Muscle of leg (tissue), 11 donors: ENCODE data around the gene RFTN1. TPM values are rescaled to one million over a fixed set of nuclear protein-coding genes. Genes with fewer than 3 reads are reported as not detected.

ENCODE experiments used
- DNase-seq: peaks from one replicate; pipeline ENCODE4 v3.0.0; 2013
- H3K27ac ChIP-seq: one replicate; pipeline ENCODE4 v1.5.1; 2013; ENCODE audit warnings: mild to moderate bottlenecking, low read length, control low read depth
- H3K27me3 ChIP-seq: one replicate; pipeline ENCODE4 v1.6.1; 2013; ENCODE audit warnings: low read length; ENCODE audit not compliant: control insufficient read depth, insufficient read depth
- H3K36me3 ChIP-seq: one replicate; pipeline ENCODE4 v1.6.1; 2013; ENCODE audit warnings: low read length; ENCODE audit not compliant: control insufficient read depth, insufficient read depth
- H3K4me1 ChIP-seq: one replicate; pipeline ENCODE4 v1.6.1; 2013; ENCODE audit warnings: low read length; ENCODE audit not compliant: control insufficient read depth, insufficient read depth
- H3K4me3 ChIP-seq: one replicate; pipeline ENCODE4 v1.5.1; 2013; ENCODE audit warnings: low read length, control low read depth
- H3K9me3 ChIP-seq: replicated peaks from 2 replicates; pipeline ENCODE4 v1.6.1; 2013; ENCODE audit warnings: low read depth, low read length; ENCODE audit not compliant: control insufficient read depth
- WGBS: methylation state at CpG from one replicate; pipeline ENCODE4 v1.1.5; 2013; ENCODE audit warnings: missing lambda C conversion rate; ENCODE audit not compliant: insufficient coverage; 5-methylcytosine and 5-hydroxymethylcytosine counted together
- polyA plus RNA-seq, 8 donors: library from polyadenylated mRNA; unstranded; fragments of 120-200 nt; gene quantifications; one replicate each; pipeline versions ENCODE4 v1.2.1 to v1.2.3, GENCODE V29; 2013; ENCODE audit warnings: inconsistent platforms in 1 of 8, low replicate concordance in 1 of 8; ENCODE audit not compliant: insufficient read length in 8 of 8, insufficient read depth in 1 of 8
- total RNA-seq: library from RNA; stranded (reverse); fragments of 120-200 nt; gene quantifications from one replicate; pipeline ENCODE4 v1.2.4, GENCODE V29; 2013

The RFTN1 gene
- total and polyA plus RNA-seq, 9 donors, result 15.0 to 19.2 (median 15.6) TPM

GRCh38 chr3:16412192-16412800 is 101.2 kb downstream of the RFTN1 start:
- no peaks in the 10 kb centered on the region for H3K9me3 ChIP-seq
- H3K4me3 ChIP-seq, result no peak overlapping the region
- no peak overlapping the region for H3K27ac ChIP-seq
- DNase-seq, result no peak
- peaks cover 2% of the 10 kb centered on the region for H3K27me3 ChIP-seq
- H3K4me1 ChIP-seq, result no peaks in the 10 kb centered on the region
- no peaks in the 10 kb centered on the region for H3K36me3 ChIP-seq
- 33% methylated on average over 1 of the region's 1 CpG for WGBS

- WGBS, result no CpG with 5 or more reads among the region's 2 CpGs
- H3K4me1 ChIP-seq, result no peaks in the 10 kb centered on the region
- DNase-seq, result no peak
- H3K4me3 ChIP-seq, result no peak overlapping the region
- H3K9me3 ChIP-seq, result no peaks in the 10 kb centered on the region
- peaks cover 2% of the 10 kb centered on the region for H3K27me3 ChIP-seq
- no peaks in the 10 kb centered on the region for H3K36me3 ChIP-seq
- no peak overlapping the region for H3K27ac ChIP-seq
Measured at GRCh38 chr3:16411441-16411840, 102.1 kb downstream of the RFTN1 start.

DNA sequence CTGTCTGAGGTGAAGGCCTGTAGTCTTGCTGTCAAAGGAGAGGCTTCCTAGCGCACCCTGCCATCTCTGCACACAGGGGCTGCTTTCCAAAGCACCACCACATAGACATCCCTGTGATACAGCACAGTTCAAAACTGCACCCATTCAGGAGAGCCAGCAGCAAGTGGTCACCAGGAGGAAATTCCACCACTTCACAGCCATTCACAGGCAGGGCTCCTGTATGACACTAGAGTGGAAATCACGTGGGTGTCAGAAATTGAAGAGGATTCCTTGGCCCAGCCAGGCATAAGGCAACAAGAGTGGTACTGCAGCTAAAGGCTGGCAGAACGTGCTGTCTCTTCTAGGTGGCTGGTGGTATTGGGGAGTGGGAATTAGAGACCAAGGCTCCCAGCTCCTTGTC is 102.8 kb downstream of the RFTN1 start:
- Histone ChIP-seq H3K4me1 (no peaks in the 10 kb centered on the region), H3K4me3 (no peak overlapping the region), H3K27ac (no peak overlapping the region), H3K36me3 (no peaks in the 10 kb centered on the region), H3K27me3 (peaks cover 2% of the 10 kb centered on the region), H3K9me3 (no peaks in the 10 kb centered on the region)
- no peak for DNase-seq
- 40% methylated on average over 1 of the region's 3 CpGs for WGBS

DNA sequence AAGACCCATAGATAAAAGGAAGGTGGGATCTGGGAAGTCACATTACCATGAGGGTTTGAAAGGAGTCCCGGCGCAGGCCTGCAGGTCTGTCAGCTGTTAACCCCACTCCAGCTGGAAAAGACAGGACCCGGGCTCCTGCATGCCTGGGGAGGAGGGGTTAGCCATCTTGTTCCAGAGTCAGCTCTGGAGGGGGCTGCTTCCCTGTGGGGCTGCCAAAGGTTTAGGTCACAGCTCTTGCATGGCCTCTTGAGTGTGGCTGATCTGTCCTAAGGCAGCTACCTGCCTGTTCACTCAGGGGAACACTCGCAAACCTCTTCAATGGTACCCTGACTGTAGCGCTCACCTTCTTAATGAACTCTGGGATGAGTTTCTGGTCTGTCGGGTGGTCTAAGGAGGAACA is 104.5 kb downstream of the RFTN1 start:
- Histone ChIP-seq H3K9me3 (no peaks in the 10 kb centered on the region), H3K36me3 (no peaks in the 10 kb centered on the region), H3K27me3 (no peaks in the 10 kb centered on the region), H3K4me3 (no peak overlapping the region), H3K4me1 (no peaks in the 10 kb centered on the region), H3K27ac (no peak overlapping the region)
- WGBS, result 50% methylated on average over 1 of the region's 6 CpGs
- no peak for DNase-seq

GRCh38 chr3:16407366-16407765 is 106.1 kb downstream of the RFTN1 start:
- H3K36me3 ChIP-seq, result no peaks in the 10 kb centered on the region
- no CpG with 5 or more reads among the region's 2 CpGs for WGBS
- H3K4me3 ChIP-seq, result no peak overlapping the region
- DNase-seq, result no peak
- H3K27me3 ChIP-seq, result no peaks in the 10 kb centered on the region
- no peak overlapping the region for H3K27ac ChIP-seq
- H3K4me1 ChIP-seq, result no peaks in the 10 kb centered on the region
- no peaks in the 10 kb centered on the region for H3K9me3 ChIP-seq

DNA sequence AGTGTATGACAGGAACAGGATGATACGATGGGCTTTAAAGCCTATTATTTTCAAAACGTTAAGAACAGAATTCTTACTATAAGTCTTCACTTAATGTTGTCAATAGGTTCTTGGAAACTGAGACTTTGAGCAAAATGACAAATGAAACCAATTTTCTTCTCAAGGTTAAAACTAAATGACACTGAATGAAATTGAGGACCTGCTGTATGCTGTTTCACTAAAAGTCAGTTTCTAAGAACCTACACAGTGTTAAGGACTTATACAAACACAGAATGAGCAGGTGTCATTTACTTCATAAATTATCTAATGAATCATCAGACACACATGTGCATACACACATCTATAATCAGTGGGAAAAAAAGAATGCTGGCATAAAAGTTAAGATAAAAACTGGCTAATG is 106.9 kb downstream of the RFTN1 start:
- Histone ChIP-seq H3K4me1 (no peaks in the 10 kb centered on the region), H3K27ac (no peak overlapping the region), H3K9me3 (no peaks in the 10 kb centered on the region), H3K4me3 (no peak overlapping the region), H3K27me3 (no peaks in the 10 kb centered on the region), H3K36me3 (no peaks in the 10 kb centered on the region)
- DNase-seq, result no peak
- no CpG with 5 or more reads among the region's 2 CpGs for WGBS

DNA sequence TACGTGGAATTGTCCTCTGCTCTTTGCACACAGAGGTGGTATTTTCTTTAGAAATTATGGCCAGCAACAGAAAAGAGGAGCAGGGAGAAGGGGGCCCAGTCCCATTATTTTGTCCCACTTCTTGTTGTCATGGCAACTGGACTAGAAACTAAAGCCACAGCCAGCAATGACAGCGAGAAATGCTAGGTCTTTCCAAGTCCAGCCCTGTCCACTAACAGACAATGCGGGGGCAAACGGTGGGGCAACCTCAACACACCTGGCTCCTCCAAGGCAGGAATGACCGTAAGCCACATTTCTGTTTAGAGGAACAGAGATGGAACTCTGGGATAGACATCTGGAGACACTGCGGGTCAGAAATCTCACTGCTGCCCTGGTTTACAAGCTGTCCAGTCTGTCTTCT is 107.3 kb downstream of the RFTN1 start:
- no peak for DNase-seq
- Histone ChIP-seq H3K36me3 (no peaks in the 10 kb centered on the region), H3K4me3 (no peak overlapping the region), H3K9me3 (no peaks in the 10 kb centered on the region), H3K27me3 (no peaks in the 10 kb centered on the region), H3K4me1 (no peaks in the 10 kb centered on the region), H3K27ac (no peak overlapping the region)
- 61% methylated on average over 2 of the region's 6 CpGs for WGBS

GRCh38 chr3:16404349-16404895 is 109.1 kb downstream of the RFTN1 start:
- Histone ChIP-seq H3K36me3 (no peaks in the 10 kb centered on the region), H3K27me3 (no peaks in the 10 kb centered on the region), H3K4me1 (peaks cover 9% of the 10 kb centered on the region), H3K4me3 (no peak overlapping the region), H3K9me3 (no peaks in the 10 kb centered on the region), H3K27ac (no peak overlapping the region)
- no peak for DNase-seq
- WGBS, result 97% methylated on average over 6 of the region's 6 CpGs

DNA sequence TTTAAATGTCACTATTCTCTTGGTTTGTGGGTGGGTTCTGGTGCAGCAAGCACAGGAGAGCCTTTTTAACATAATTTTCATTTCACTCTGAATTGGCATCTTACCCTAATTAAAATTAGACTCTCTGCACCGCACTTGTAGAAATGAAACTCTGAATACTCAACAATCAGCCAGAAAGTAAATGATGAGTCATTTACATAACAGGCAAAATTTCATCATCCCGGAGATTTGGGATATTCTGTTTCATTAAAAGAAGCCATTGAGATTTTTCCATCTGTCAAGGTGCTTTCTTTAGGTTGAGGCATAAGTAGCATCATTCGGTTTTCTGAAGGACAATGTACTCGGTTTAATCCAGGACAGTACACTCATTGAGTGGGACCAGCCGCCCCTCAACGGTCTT is 111.0 kb downstream of the RFTN1 start:
- Histone ChIP-seq H3K4me1 (peaks cover 16% of the 10 kb centered on the region), H3K27me3 (no peaks in the 10 kb centered on the region), H3K27ac (no peak overlapping the region), H3K36me3 (no peaks in the 10 kb centered on the region), H3K4me3 (no peak overlapping the region), H3K9me3 (no peaks in the 10 kb centered on the region)
- 100% methylated on average over 4 of the region's 6 CpGs for WGBS
- no peak for DNase-seq

DNA sequence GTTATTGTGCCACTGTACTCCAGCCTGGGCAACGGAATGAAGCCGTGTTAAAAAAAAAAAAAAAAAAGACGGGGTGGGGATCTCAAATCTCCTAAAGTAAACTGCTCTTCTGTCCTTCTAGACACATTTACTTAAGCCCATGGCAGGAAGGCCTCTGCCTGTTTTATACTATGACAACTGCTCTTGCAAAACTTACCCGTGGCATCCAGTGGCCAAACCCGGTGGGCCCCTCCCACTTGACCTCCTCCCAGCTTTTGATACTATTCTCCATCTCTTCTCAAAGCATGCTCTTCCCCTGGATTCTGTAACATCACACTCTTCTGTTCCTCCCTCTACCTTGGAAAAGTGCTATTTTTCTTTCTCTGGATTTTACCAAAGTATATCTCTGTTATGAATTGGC is 112.2 kb downstream of the RFTN1 start:
- H3K27ac ChIP-seq, result no peak overlapping the region

More for the DNA sequence above, 112.2 kb downstream of the RFTN1 start:
- no peaks in the 10 kb centered on the region for H3K9me3 ChIP-seq
- H3K4me3 ChIP-seq, result no peak overlapping the region
- 90% methylated on average over 4 of the region's 5 CpGs for WGBS
- H3K27me3 ChIP-seq, result no peaks in the 10 kb centered on the region
- DNase-seq, result no peak
- H3K4me1 ChIP-seq, result peaks cover 16% of the 10 kb centered on the region
- H3K36me3 ChIP-seq, result no peaks in the 10 kb centered on the region
